Measurements from ENCODE around the gene PAK1. TPM values are rescaled to one million over a fixed set of nuclear protein-coding genes. Genes with fewer than 3 reads are reported as not detected.

PAK1 gene
- total RNA-seq, 2 donors from 2014 or later, result 32.7 to 43.2 TPM

- DNase-seq (ENCODE audit: low spot score in 2 of 2), result no peak
- no peak overlapping the region for H3K27ac Mint-ChIP-seq
- no peak for ATAC-seq
- H3K36me3 Mint-ChIP-seq, result no peaks in the 10 kb centered on the region
- no peaks in the 10 kb centered on the region for H3K9me3 Mint-ChIP-seq
These were observed 186.2 kb downstream of the PAK1 start for GRCh38 chr11:77287615-77288273.

GRCh38 chr11:77287136-77287535 is 186.8 kb downstream of the PAK1 start:
- H3K9me3 Mint-ChIP-seq, result no peaks in the 10 kb centered on the region
- H3K27ac Mint-ChIP-seq, result no peak overlapping the region
- DNase-seq (ENCODE audit: low spot score in 2 of 2) (no peak), ATAC-seq (no peak)
- no peaks in the 10 kb centered on the region for H3K36me3 Mint-ChIP-seq

DNA sequence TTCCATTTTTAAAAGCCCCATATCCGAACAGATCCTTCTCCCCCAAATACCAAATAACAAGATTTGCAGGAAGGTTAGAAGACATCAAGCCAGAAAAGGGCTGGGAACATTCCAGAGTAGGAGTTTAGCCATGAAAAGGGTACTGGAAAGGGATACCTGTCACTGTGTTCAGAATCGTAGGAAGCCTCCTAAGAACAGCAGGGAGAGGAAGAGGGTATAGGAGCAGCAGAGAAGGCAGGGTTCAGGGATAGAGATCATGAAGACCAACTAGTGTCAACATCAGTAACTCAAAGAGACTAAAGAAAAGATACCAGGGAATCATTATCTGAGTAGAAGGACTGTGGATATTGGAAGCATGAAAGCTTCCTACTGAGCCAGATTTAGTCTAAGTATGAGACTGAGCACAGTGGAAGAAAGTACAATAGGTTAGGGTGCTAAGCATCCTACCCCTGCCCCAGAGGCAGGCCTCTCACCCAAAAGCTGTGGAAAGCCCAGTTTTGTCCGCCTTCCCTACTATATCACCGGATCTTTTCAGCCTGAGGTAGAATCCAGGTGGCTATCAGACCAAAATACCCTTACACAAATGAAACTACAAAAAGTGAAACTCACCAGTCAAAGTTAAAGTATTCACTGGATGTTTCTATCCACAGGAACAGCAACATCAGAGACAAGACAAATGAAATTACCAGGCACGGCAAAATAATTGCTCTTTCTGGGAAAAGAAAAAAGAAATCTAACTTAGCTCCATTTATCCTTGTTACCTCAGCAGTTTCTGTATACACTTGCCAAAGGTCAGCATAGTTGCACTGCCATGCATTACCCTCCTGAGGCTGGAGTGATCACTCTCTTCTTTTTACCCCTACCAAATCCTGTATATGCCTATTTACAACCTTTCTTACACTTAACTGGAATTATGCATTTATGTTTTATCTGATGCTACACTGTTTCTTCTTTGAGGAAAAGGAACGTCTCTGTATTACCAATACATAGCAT is 189.1 kb downstream of the PAK1 start:
- no peak for DNase-seq (ENCODE audit: low spot score in 2 of 2)
- no peak for ATAC-seq
- H3K36me3 Mint-ChIP-seq, result no peaks in the 10 kb centered on the region
- no peaks in the 10 kb centered on the region for H3K9me3 Mint-ChIP-seq
- no peak overlapping the region for H3K27ac Mint-ChIP-seq

- Mint-ChIP-seq H3K9me3 (no peaks in the 10 kb centered on the region), H3K27ac (no peak overlapping the region), H3K36me3 (no peaks in the 10 kb centered on the region)
- ATAC-seq (no peak), DNase-seq (ENCODE audit: low spot score in 2 of 2) (no peak)
These were observed 190.8 kb downstream of the PAK1 start for GRCh38 chr11:77283101-77283500.

DNA sequence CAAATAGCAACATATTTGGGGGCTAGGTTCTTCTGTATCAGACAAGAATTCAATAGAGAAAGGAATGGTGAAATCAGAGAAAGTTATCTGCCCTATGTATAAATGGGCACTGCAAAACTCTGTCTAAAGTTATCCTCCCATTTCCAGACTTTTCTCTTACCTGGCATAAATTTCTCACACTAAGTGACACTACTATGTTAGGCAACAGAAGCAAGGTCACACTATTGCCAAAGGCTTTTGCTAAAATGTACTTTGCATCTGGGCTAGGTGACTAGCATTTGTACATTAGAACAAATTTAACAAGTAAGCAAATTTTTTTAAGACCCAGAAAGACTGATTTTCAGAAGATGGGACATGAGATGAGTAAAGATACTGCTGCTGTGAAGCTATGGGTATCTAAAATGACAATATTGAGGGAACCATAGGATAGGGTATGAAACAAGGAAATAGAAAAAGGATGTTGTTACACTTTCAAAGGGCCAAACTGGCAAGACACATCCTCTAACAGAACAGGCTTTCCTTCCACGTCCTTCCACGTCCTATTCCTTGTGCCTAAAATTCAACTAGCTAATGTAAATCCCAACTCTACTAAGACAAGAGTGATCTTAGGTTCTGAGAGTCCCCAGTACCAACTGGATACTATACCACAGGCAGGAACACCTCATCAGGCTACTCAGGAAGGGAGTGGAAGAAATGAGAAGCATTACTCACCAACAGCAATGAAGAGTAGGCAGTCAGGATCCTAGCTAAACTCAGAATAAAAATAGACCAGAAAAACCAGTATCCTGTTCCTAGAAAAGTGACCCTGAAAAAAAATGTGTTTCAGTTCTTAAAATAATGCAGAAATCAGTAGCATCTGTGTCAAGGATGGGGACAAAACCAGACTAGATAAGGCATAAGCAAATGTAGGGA is 195.0 kb downstream of the PAK1 start:
- DNase-seq (ENCODE audit: low spot score in 2 of 2) (no peak), ATAC-seq (no peak)
- no peaks in the 10 kb centered on the region for H3K36me3 Mint-ChIP-seq
- no peak overlapping the region for H3K27ac Mint-ChIP-seq
- no peaks in the 10 kb centered on the region for H3K9me3 Mint-ChIP-seq

DNA sequence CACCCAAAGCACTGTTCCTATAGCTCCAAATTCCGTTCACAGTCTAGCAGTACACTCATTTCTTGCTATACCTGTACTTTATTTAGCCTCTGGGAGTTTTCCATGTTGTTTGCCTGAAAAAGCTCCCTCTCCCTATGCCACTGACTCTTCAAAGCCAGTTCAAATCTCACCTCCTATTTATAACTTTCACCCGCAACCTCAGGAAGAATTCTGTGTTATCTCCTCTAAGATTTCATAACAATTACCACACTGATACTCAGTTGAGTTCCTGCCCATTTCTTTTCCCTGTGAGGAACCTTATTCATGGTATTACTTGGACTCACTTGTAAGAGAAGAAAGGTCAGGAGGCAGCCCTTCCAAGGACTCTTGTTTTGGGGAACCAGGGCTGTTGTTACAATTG is 197.6 kb downstream of the PAK1 start:
- H3K27ac Mint-ChIP-seq, result no peak overlapping the region
- H3K36me3 Mint-ChIP-seq, result no peaks in the 10 kb centered on the region
- ATAC-seq (no peak), DNase-seq (ENCODE audit: low spot score in 2 of 2) (no peak)
- no peaks in the 10 kb centered on the region for H3K9me3 Mint-ChIP-seq

Other genes with a start within 250 kb of the PAK1 start
- not detected for gene GDPD4, start 172.4 kb downstream of the PAK1 start, total RNA-seq
- gene AQP11, start 115.9 kb upstream of the PAK1 start, total RNA-seq, result under 1 TPM; 0.09 to 0.19 TPM
- 100 to 1,000 TPM; 134 to 201 TPM for gene CLNS1A, start 163.7 kb upstream of the PAK1 start, total RNA-seq